ENCODE results near the gene PPP4R4. TPM values are rescaled to one million over a fixed set of nuclear protein-coding genes. Genes with fewer than 3 reads are reported as not detected.

Gene PPP4R4
- total and polyA plus RNA-seq, 8 donors: 0.43 to 3.7 (median 0.62) TPM

GRCh38 chr14:94298130-94298529, 124.0 kb downstream of the PPP4R4 start:
- no peak overlapping the region for H3K27ac ChIP-seq
- peaks cover 0 to 2% of the 10 kb centered on the region in 2 donors for H3K9me3 ChIP-seq
- intact Hi-C loops (cut with DNase I): no loop called here
- ATAC-seq (no peak), DNase-seq (no peak)
- no peaks in the 10 kb centered on the region for H3K4me1 ChIP-seq
- no peaks in the 10 kb centered on the region for H3K36me3 ChIP-seq
- H3K27me3 ChIP-seq: peaks cover 0 to 5% of the 10 kb centered on the region in 2 donors
- H3K4me3 ChIP-seq: no peak overlapping the region
- no peak for TF ChIP-seq CTCF (IDR thresholded peaks at IDR 0.05)

GRCh38 chr14:94303111-94303510, 129.0 kb downstream of the PPP4R4 start:
- no peak overlapping the region for H3K27ac ChIP-seq
- H3K4me1 ChIP-seq: no peaks in the 10 kb centered on the region
- intact Hi-C loops (cut with DNase I): no loop called here
- no peaks in the 10 kb centered on the region for H3K36me3 ChIP-seq
- ATAC-seq: no peak
- TF ChIP-seq CTCF (IDR thresholded peaks at IDR 0.05): no peak
- no peak for DNase-seq
- H3K9me3 ChIP-seq: peaks cover 0 to 10% of the 10 kb centered on the region in 2 donors
- no peak overlapping the region for H3K4me3 ChIP-seq
- no peaks in the 10 kb centered on the region for H3K27me3 ChIP-seq

- Histone ChIP-seq H3K4me3 (no peak overlapping the region), H3K27ac (no peak overlapping the region), H3K9me3 (peaks cover 0 to 10% of the 10 kb centered on the region in 2 donors), H3K27me3 (no peaks in the 10 kb centered on the region), H3K36me3 (no peaks in the 10 kb centered on the region), H3K4me1 (no peaks in the 10 kb centered on the region)
- no peak for ATAC-seq
- DNase-seq: no peak
- TF ChIP-seq CTCF (IDR thresholded peaks at IDR 0.05): no peak
- intact Hi-C loops (cut with DNase I): no loop called here
Measured at GRCh38 chr14:94304243-94304642, 130.1 kb downstream of the PPP4R4 start.

GRCh38 chr14:94305620-94306019, 131.5 kb downstream of the PPP4R4 start:
- intact Hi-C loops (cut with DNase I): no loop called here
- Histone ChIP-seq H3K4me3 (no peak overlapping the region), H3K4me1 (no peaks in the 10 kb centered on the region), H3K9me3 (peaks cover 0 to 10% of the 10 kb centered on the region in 2 donors), H3K27ac (no peak overlapping the region), H3K36me3 (no peaks in the 10 kb centered on the region), H3K27me3 (no peaks in the 10 kb centered on the region)
- no peak for TF ChIP-seq CTCF (IDR thresholded peaks at IDR 0.05)
- ATAC-seq: no peak
- DNase-seq: no peak

- intact Hi-C loops (cut with DNase I): no loop called here
- no peaks in the 10 kb centered on the region for H3K36me3 ChIP-seq
- H3K27me3 ChIP-seq: no peaks in the 10 kb centered on the region
- DNase-seq: no peak
- no peaks in the 10 kb centered on the region for H3K4me1 ChIP-seq
- H3K9me3 ChIP-seq: peaks cover 0 to 8% of the 10 kb centered on the region in 2 donors
- no peak for TF ChIP-seq CTCF (IDR thresholded peaks at IDR 0.05)
- H3K4me3 ChIP-seq: no peak overlapping the region
- no peak overlapping the region for H3K27ac ChIP-seq
- no peak for ATAC-seq
Measured at GRCh38 chr14:94306047-94306978, 132.2 kb downstream of the PPP4R4 start.
